Spinal cord (tissue), 10 donors: ENCODE data around the gene OLIG2. TPM values are rescaled to one million over a fixed set of nuclear protein-coding genes. Genes with fewer than 3 reads are reported as not detected.

ENCODE experiments used
- DNase-seq, 6 donors: peaks; one replicate each; pipeline versions ENCODE4 v3.0.0 to v3.0.0-alpha.2; 2013 to 2015; ENCODE audit warnings: low spot score in 6 of 6, low read depth in 4 of 6
- H3K27ac ChIP-seq: one replicate; pipeline ENCODE4 v1.5.1; 2013; ENCODE audit warnings: low read depth, low read length, control low read depth
- H3K27me3 ChIP-seq: one replicate; pipeline ENCODE4 v1.6.1; 2013; ENCODE audit warnings: low read length; ENCODE audit not compliant: control insufficient read depth, insufficient read depth
- H3K36me3 ChIP-seq: one replicate; pipeline ENCODE4 v1.6.1; 2013; ENCODE audit warnings: low read length; ENCODE audit not compliant: control insufficient read depth, insufficient read depth
- H3K4me1 ChIP-seq: one replicate; pipeline ENCODE4 v1.6.1; 2013; ENCODE audit warnings: low read length; ENCODE audit not compliant: control insufficient read depth, insufficient read depth
- H3K4me3 ChIP-seq: one replicate; pipeline ENCODE4 v1.5.1; 2013; ENCODE audit warnings: low read depth, low read length, control low read depth
- H3K9me3 ChIP-seq: one replicate; pipeline ENCODE4 v1.6.1; 2013; ENCODE audit warnings: low read length; ENCODE audit not compliant: control insufficient read depth, insufficient read depth
- WGBS: methylation state at CpG from one replicate; pipeline ENCODE4 v1.1.5; 2013; ENCODE audit warnings: missing lambda C conversion rate; ENCODE audit not compliant: insufficient coverage; 5-methylcytosine and 5-hydroxymethylcytosine counted together
- polyA plus RNA-seq, 2 donors: library from polyadenylated mRNA; unstranded; fragments of 120-200 nt; gene quantifications; one replicate each; pipeline ENCODE4 v1.2.1, GENCODE V29; 2013; ENCODE audit not compliant: insufficient read length in 2 of 2
- total RNA-seq, 2 donors: library from RNA; depleted of rRNA in 1 of 2; stranded (reverse); fragments of 120-200 nt in 1 of 2; fragments of >200 nt in 1 of 2; gene quantifications; one replicate each; pipeline versions ENCODE4 v1.2.3 to v1.2.4, GENCODE V29; 2013 to 2014
- donor health status: healthy.

Gene OLIG2
- total and polyA plus RNA-seq, 4 donors, result 42.2 to 164 (median 93.4) TPM

DNA sequence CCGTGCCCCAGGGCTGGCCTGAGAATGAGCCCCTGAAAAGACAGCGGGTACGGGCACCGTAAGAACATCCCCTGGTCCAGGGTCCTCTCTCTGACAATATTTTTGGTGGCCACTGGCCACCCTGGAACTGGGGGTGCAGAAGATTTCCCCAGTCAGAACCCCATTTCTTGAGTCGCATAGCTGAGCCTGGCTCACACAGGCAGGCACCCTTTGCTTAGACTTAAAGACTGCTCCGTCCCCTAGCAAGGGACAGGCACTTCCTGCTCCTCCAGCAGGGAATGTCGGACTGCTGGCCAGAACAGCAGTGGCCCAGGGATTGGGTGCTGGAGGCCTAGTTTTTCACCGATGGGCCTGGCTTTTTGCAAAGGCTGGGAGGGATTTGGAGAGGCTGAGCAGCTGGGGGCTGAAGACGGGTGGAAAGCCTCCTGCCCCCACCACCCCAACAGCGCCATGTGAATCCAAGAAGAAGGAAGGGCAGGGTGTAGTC is 4.3 kb downstream of the OLIG2 start:
- H3K36me3 ChIP-seq, result peaks cover 20% of the 10 kb centered on the region
- peaks cover 66% of the 10 kb centered on the region for H3K4me1 ChIP-seq
- peak in 2 of 6 donors; percentile 6 to 24 for DNase-seq
- peak overlapping the region; percentile 24 for H3K4me3 ChIP-seq
- H3K9me3 ChIP-seq, result no peaks in the 10 kb centered on the region
- H3K27me3 ChIP-seq, result peaks cover 96% of the 10 kb centered on the region
- H3K27ac ChIP-seq, result peak overlapping the region; percentile 57
- WGBS, result 21% methylated on average over 8 of the region's 10 CpGs

DNA sequence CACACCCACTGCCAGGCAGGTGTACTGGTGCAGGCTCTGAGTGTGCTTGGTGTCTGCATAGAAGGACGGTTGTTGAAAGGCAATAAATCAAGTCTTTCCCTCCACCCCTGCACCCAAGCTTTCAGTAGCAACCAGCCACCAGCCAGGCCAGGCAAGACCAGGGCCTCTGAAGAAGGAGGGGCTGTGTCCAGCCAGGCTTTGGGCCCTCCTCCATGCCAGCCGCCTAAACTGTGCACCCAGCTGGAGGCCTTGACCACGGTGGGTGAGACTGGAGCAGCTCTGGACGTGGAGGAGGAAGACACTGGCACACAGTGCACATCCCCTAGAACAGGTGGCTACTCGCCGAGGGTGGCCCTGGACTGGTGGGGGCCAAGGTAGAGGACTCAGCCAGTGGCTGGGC is 4.9 kb downstream of the OLIG2 start:
- Histone ChIP-seq H3K4me1 (peaks cover 62% of the 10 kb centered on the region), H3K4me3 (peak overlapping the region; percentile 24)
- peak in 2 of 6 donors; percentile 18 to 31 for DNase-seq

DNA sequence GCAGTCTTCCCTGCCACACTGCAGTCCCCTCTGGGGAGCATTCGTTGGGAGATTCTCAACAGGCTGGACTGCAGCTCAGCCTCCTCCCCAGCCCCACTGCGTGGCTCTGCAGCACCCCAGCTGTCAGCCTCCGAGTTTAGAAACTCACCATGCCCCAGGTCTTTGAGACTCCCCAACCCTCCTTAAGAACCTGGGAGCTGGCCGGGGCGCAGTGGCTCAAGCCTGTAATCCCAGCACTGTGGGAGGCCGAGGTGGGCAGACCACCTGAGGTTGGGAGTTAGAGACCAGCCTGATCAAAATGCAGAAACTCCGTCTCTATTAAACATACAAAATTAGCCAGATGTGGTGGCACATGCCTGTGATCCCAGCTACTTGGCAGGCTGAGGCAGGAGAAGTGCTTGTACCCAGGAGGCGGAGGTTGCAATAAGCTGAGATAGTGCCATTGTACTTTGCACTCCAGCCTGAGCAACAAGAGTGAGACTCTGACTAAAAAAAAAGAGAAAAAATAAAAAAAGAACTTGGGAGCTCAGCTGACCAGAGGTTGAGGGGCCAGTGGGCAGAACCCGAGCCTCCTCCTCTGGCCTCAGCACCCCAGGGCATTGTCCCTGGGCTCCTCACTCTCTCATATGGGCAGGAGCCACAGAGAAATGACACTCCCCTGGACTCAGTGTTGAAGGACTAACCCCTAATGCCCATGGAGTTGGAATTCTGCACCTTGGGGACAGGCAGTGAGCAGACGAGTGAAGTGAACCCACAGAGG is 5.6 kb downstream of the OLIG2 start:
- Histone ChIP-seq H3K27me3 (peaks cover 95% of the 10 kb centered on the region), H3K36me3 (peaks cover 20% of the 10 kb centered on the region), H3K9me3 (no peaks in the 10 kb centered on the region), H3K4me1 (peaks cover 60% of the 10 kb centered on the region), H3K4me3 (peak overlapping the region; percentile 2), H3K27ac (peak overlapping the region; percentile 40)
- WGBS, result 26% methylated on average over 8 of the region's 10 CpGs
- DNase-seq, result peak in 1 of 6 donors; percentile 9

More for the DNA sequence above, 4.9 kb downstream of the OLIG2 start:
- 37% methylated on average over 5 of the region's 6 CpGs for WGBS
- Histone ChIP-seq H3K36me3 (peaks cover 20% of the 10 kb centered on the region), H3K27me3 (peaks cover 96% of the 10 kb centered on the region), H3K9me3 (no peaks in the 10 kb centered on the region), H3K27ac (peak overlapping the region; percentile 57)

DNA sequence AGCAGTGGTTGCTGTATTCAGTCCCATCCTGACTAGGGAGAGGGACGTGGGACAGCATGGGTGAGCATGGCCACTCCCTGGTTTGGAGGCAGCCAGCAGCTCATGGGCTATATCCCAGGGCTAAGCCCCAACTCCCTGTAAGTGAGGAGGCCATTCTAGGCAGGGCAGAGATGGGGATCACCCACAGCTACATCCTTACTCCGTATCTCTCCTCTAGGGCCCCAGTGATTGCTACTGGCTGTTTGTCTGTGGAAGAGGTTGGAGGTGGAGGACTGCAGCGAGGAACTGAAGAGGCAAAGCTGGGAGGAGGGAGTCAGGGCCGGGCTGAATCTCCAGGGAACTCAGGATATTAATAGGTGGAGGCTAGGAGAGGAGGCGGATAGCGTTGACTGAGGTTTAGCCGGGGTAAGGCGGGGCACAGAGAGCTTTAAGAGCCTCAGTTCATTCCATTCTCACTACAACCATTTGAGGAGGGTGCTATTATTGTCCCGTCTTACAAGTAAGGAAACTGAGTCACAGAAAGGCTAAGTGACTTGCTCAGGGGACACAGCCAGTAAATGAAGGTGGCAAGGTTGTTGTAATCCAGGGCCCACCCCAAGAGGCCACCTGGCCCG is 6.8 kb downstream of the OLIG2 start:
- H3K9me3 ChIP-seq, result no peaks in the 10 kb centered on the region
- peaks cover 91% of the 10 kb centered on the region for H3K27me3 ChIP-seq
- DNase-seq, result no peak
- peaks cover 11% of the 10 kb centered on the region for H3K36me3 ChIP-seq
- no peak overlapping the region for H3K4me3 ChIP-seq
- WGBS, result 34% methylated on average over 2 of the region's 10 CpGs
- H3K27ac ChIP-seq, result no peak overlapping the region
- H3K4me1 ChIP-seq, result peaks cover 58% of the 10 kb centered on the region

DNA sequence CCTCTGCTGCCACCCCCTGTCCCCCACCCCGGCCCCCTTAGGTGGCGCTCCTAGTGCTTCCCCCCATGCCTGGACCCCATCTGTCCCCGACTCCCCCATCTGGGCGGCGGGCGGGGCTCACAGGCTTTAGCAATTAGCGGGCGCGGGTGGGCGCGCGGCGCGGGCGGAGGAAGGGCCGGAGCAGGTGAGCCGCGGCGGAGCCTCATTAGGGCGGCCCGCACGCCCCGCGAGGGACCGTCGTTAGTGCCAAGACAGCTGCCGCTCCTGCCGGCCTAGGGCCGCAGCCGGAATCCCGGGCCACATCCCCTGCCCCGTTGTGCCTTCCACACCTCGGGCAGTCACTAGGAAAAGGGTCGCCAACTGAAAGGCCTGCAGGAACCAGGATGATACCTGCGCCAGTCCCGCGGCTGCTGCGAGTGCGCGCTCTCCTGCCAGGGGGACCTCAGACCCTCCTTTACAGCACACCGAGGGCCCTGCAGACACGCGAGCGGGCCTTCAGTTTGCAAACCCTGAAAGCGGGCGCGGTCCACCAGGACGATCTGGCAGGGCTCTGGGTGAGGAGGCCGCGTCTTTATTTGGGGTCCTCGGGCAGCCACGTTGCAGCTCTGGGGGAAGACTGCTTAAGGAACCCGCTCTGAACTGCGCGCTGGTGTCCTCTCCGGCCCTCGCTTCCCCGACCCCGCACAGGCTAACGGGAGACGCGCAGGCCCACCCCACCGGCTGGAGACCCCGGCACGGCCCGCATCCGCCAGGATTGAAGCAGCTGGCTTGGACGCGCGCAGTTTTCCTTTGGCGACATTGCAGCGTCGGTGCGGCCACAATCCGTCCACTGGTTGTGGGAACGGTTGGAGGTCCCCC is 7.6 kb downstream of the OLIG2 start:
- Histone ChIP-seq H3K27me3 (peaks cover 84% of the 10 kb centered on the region), H3K4me3 (no peak overlapping the region), H3K9me3 (no peaks in the 10 kb centered on the region), H3K27ac (no peak overlapping the region), H3K36me3 (peaks cover 3% of the 10 kb centered on the region), H3K4me1 (peaks cover 58% of the 10 kb centered on the region)
- DNase-seq, result peak in 1 of 6 donors; percentile 9
- 11% methylated on average over 74 of the region's 76 CpGs for WGBS

DNA sequence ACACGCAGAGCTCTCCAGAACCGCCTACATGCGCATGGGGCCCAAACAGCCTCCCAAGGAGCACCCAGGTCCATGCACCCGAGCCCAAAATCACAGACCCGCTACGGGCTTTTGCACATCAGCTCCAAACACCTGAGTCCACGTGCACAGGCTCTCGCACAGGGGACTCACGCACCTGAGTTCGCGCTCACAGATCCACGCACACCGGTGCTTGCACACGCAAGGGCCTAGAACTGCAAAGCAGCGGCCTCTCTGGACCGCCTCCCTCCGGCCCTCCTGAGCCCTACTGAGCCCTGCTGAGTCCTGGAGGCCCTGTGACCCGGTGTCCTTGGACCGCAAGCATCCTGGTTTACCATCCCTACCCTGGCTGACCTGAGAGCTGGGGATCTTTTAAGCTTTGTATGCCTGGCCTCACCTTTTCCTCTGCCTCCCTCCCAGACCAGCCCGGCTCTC is 8.3 kb downstream of the OLIG2 start:
- H3K36me3 ChIP-seq, result no peaks in the 10 kb centered on the region
- peaks cover 77% of the 10 kb centered on the region for H3K27me3 ChIP-seq
- H3K4me3 ChIP-seq, result no peak overlapping the region
- peaks cover 54% of the 10 kb centered on the region for H3K4me1 ChIP-seq
- no peaks in the 10 kb centered on the region for H3K9me3 ChIP-seq
- DNase-seq, result no peak
- 49% methylated on average over 20 of the region's 20 CpGs for WGBS
- H3K27ac ChIP-seq, result no peak overlapping the region

DNA sequence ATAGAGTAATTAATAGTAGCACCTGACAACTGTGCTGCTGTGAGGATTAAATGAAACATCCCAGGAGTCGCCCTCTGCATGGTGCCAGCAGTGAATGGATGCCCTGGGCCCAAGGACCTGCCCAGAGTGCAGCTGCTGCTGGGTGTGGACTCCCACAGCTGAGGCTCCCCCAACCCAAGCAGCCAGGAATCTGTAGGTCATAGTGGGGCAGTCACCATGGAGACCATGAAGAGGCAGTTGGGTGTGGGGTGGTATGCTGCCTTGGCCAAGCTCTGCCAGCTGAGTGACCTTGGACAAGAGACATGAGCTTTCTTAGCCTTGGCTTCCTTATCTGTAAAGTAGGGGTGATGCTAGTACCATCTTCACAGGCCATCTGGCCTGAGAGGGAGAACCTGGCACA is 9.4 kb downstream of the OLIG2 start:
- WGBS, result 67% methylated on average over 1 of the region's 1 CpG
- Histone ChIP-seq H3K9me3 (no peaks in the 10 kb centered on the region), H3K4me3 (no peak overlapping the region), H3K27ac (no peak overlapping the region), H3K27me3 (peaks cover 65% of the 10 kb centered on the region), H3K4me1 (peaks cover 47% of the 10 kb centered on the region), H3K36me3 (no peaks in the 10 kb centered on the region)
- DNase-seq, result no peak

DNA sequence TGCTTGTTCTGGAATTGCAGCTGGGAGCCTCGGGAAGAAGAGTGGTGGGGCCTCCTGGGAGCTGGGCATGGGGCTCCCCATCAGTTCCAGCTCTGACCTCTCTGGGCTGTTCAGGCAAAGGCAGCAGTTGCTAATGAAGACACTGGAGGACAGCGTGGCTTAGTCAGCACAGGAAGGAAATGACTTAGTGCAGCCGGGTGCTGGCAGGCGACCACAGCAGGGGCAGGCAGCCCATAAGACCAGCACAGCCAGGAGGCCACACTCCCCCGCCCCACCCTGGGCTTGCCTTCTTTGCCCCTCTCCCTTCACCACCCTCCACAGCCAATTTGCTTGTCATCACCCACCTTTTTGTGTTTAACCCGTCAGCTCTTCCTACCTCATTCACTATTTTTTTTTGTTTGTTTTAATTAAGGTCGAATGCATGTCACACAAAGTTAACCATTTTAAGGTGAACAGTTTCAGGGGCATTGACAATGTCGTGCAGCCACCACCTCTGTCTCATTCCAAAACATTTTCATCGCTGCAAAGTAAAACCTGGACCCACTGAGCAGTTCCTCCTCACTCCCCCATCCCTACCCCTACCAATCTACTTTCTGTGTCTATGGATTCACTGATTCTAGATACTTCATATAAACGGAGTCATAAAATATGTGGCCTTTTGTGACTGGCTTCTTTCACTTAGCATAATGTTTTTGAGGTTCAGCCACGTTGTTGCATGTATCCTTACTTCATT is 10.9 kb downstream of the OLIG2 start:
- 44% methylated on average over 6 of the region's 11 CpGs for WGBS
- no peaks in the 10 kb centered on the region for H3K36me3 ChIP-seq
- H3K27me3 ChIP-seq, result peaks cover 51% of the 10 kb centered on the region
- H3K4me3 ChIP-seq, result no peak overlapping the region
- peak in 1 of 6 donors; percentile 18 for DNase-seq
- no peak overlapping the region for H3K27ac ChIP-seq
- no peaks in the 10 kb centered on the region for H3K9me3 ChIP-seq
- H3K4me1 ChIP-seq, result peaks cover 33% of the 10 kb centered on the region

DNA sequence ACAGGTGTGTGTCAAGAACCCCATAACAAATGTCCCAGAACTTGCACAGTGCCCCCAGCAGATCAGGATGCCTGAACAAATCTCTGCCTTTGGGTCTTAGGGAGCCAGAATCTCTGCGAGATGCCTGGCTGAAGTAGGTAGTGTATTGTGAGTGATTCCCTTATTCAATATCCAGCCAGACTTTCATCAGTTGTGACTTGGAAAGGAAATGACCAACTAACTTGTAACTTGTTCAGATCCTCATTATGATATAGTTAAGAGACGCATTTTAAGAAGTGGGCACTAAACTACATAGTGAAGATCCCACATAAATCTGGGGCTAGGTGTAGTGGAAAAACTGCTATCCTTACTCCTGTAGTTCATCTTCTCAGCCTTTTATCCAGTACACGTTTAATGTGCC is 11.8 kb downstream of the OLIG2 start:
- peaks cover 47% of the 10 kb centered on the region for H3K27me3 ChIP-seq
- H3K36me3 ChIP-seq, result no peaks in the 10 kb centered on the region
- no peaks in the 10 kb centered on the region for H3K9me3 ChIP-seq
- no CpG with 5 or more reads among the region's 3 CpGs for WGBS
- DNase-seq, result no peak
- H3K4me1 ChIP-seq, result peaks cover 30% of the 10 kb centered on the region
- no peak overlapping the region for H3K4me3 ChIP-seq
- H3K27ac ChIP-seq, result no peak overlapping the region
